Measurements from ENCODE around the gene STEAP1.
"Not testable (repeated sequence)": the region's sequence is repeated elsewhere in the genome, so short reads cannot be mapped to it uniquely, and the experiment has no call there.

STEAP1 gene

DNA sequence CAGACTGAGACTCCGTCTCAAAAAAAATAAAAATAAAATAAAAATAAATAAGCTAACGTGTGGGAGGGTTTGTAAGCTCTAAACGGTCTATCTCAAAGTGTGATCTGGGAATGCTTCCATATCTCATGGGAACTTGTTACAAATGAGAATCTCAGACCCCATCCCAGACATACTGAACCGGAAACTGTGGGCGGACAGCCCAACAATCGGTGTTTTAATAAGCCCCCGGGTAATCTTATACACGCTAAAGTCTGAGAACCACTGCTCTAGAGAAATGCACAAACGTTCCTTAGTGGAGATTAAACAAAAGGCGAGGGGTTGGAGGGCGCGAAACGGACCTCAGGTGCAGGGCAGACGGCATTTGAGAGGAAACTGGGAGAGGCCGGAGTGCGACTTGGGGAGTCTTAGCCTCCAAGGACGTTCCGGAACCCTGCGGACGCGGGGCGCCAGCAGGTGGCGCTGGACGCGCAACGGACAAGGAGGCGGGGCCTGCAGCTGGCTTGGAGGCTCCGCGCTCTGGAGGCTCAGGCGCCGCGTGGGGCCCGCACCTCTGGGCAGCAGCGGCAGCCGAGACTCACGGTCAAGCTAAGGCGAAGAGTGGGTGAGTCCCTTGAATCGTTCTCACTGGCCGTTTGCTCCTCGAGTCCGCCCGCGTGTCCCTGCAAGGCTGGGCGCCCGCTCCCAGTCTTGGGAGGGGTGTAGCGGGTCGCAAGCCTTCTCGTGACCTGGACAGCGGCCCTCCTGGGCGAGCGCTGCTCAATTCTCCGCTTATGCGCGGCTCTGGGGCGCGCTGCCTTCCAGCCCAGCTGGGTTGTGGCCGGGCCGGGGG, at the start of gene STEAP1:
Gene STEAP1 (plus strand): TSS at position 527 of the 829 bp plus-strand sequence. CDS start 5,320 bp downstream, outside the sequence.
- peak; percentile 90 for DNase-seq

GRCh38 chr7:90114972-90115371, 39.3 kb upstream of the STEAP1 start:
- not testable (repeated sequence) for DNase-seq

DNA sequence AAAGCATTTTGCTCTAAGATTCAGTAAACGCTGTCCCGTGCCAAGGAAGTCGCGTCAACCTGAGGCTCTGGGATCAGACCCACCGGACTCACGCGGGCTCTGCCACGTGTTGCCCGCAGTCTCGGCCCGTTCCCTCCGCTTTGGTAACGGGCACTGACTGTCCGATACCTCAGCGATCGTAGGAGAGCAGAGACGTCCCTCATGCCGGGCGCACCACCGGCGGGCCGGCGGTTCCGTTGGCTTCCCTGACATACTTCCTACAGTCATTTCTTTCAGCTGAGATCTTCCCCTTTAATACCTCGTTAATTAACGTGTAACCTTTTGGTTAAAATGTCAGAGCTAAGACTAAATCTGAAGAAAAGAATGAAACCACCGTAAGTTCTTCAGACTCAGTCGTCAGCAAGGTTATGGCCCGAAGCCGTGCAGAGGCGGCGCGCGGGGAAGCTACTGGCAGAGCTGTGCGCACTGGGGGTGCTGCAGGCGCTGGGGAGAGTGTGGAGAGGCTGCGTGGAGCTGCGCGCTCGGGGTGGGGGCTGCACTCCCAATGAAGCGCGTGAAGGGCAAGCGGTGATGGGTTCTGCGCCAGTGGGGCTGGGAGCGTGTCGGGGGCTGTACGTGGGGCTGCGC, 35.6 kb upstream of the STEAP1 start:
- not testable (repeated sequence) for DNase-seq

DNA sequence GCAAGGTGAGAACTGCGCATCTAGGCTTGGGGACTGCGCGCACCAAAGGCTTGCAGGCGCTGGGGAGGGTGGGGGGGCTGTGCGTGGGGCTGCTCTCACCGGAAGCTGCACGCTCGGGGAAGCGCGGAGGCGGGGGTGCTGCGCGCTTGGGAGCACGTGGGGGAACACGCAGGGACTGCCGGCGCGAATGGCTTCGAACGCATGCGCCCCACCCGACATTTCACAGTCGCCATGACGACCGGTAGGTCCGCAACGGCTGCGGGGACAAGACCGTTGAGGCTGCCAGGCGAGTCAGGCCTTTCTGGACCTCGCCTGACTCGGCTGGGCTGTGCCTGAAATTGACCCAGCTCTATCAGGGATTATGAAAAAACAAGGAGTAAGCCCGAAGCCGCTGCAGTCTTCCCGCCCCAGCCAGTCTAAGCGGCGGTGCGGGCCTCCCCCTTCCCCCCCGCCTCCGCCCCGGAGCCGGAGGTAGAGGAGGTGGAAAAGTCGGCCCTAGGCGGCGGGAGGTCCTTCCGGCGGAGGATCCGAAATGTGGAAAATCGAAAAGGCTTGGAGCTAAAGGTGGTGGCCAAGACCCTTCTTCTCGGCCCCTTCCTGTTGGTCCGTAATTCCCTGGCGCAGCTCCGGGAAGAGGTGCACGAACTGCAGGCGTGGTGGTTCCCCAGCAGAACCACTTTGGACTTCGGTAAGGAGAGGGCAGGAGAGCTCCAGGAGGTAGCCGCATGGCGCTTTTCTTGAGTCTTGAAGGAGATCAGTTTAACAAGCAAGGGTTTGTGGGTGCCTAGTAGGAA, 34.9 kb upstream of the STEAP1 start:
- DNase-seq: peak; percentile 38

GRCh38 chr7:90120205-90120604, 34.1 kb upstream of the STEAP1 start:
- not testable (repeated sequence) for DNase-seq

DNA sequence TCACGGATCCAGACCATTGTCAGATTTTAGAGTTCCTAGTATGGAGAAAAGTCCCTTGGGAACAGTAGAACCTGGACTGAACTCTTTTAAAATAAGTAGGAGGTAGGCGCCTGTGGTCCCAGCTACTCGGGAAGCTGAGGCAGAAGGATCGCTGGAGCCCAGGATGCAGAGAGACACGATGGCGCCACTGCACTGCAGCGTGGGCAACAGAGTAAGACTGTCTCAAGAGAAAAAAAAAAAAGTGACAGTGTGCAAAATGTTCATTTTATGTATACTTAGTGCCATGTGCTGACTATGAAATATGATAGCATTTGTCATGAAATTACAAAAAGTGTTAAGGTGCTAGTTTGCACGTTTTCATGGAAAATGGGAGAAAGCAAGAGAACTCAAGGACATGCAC, 22.5 kb upstream of the STEAP1 start:
- DNase-seq: not testable (repeated sequence)

GRCh38 chr7:90147079-90147960, 6.9 kb upstream of the STEAP1 start:
- not testable (repeated sequence) for DNase-seq

GRCh38 chr7:90149428-90149827, 4.8 kb upstream of the STEAP1 start:
- DNase-seq: peak; percentile 14

- DNase-seq: not testable (repeated sequence)
These were observed 2.4 kb upstream of the STEAP1 start for GRCh38 chr7:90151884-90152283.

DNA sequence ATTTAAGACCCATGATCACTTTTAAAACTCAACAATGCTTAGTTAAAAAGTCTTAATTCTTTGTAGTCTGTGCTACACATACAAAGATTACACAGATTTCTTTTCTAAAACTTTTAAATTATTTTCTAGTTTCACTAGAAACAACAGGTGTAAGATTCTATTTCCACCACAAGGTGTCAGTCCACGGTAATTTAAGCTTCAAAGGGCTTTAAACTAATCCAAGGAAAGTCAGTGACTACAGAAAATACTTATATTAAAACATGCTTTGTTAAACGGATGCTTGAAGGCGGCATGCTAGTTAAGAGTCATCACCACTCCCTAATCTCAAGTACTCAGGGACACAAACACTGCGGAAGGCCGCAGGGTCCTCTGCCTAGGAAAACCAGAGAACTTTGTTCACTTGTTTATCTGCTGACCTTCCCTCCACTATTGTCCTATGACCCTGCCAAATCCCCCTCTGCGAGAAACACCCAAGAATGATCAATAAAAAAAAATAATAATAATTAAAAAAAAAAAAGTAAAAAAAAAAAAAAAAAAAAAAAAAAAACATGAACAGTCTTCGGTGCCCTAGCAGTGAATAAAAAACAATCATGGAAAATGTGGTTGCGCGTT, 1.5 kb upstream of the STEAP1 start:
- DNase-seq: peak; percentile 43

DNA sequence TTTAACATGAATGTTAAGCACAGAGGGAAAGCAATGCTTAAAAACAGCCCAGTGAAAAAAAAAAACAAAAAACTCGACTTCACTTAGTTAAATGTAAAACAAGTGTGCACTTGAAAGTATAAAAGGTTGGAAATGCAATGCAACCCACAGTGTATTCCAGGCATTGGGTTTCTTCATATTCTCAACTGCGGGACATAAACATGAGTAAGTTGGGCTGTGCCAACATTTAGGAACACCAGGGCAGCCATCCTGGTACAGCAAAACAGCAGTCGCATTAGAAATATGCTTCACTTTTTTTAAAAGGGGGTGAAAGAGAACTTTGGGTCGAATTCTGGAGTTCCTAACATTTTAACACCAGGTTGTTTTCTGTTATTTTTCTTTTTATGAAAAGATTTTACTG, 937 bp downstream of the STEAP1 start:
- no peak for DNase-seq

DNA sequence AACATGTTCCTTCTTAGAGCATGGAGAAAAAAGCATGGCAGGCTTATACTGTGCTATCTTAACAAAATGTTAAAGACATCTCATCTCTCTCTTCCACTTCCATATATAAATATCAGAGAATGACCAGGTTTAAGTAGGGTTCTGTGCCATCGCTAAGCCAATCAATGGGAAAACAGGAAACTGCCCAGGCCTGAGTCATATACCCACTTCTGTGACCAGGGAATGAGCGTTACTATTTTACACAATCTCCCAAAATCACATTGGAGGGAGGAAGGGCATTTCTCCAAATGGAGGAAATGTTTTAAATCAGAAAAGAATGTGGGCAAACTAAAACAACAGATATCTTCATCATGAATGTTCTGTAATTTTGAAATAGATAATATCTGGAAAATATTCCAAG, 3.1 kb downstream of the STEAP1 start:
- DNase-seq: not testable (repeated sequence)

- DNase-seq: not testable (repeated sequence)
These were observed 3.6 kb downstream of the STEAP1 start for GRCh38 chr7:90157761-90158350.

GRCh38 chr7:90163534-90163933, 9.3 kb downstream of the STEAP1 start:
- no peak for DNase-seq

DNA sequence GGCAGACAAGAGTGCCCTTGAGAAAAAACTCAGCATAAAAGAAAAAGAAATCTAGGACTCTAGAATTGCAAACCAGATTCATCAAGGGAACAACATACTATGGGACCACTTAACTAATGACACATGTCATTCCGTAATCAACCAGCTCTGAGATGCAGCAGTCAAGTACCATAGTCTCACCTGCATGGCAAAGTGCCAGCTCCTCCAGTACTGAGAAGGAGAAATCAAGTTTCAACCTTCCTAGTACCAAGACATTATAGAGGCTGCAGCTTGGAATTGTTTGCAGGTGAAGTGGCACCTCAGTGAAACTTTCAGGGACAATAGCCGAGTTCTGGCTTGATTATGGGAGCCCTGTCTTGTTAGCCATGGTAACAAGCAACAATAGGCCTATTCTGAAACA, 11.5 kb downstream of the STEAP1 start:
- DNase-seq: no peak

DNA sequence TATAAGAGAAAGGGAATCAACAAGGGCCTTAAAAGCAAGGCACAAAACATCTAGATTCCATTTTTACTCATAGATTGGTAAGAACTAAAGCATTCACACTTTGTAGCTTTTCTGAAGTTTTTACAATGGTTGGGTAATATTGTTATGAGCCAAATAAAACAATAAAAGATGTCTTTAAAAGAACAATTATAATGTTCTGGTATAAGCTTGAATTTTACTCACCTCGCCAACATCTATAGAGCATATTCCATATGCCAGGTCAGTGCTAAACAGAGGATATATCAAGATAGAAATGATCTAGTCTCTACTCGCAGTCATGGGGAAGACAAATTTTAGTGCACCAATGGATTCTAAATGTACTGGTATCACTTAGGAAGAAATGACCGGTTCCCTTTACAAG, 11.9 kb downstream of the STEAP1 start:
- no peak for DNase-seq

- DNase-seq: no peak
These were observed 13.1 kb downstream of the STEAP1 start for GRCh38 chr7:90167361-90167760.

- DNase-seq: no peak
These were observed 15.6 kb downstream of the STEAP1 start for GRCh38 chr7:90169891-90170290.

DNA sequence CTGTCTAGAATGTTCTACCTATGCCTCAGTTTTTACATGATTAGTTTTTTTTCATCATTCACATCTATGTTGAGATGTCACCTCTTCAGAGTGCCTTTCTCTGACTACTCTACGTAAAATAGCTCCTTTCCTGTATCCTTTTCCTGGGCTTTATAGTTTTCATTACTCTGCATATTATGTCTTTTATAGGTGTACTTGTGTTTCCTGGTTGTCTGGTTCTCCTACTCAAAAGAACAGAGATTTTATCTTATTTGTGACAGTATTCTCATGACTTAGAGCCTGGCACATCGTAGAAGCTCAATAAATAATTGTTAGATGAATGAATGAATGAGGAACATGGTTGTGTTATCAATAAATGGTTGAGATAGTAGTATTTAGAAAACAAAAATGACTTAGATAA, 17.9 kb downstream of the STEAP1 start:
- DNase-seq: no peak

DNA sequence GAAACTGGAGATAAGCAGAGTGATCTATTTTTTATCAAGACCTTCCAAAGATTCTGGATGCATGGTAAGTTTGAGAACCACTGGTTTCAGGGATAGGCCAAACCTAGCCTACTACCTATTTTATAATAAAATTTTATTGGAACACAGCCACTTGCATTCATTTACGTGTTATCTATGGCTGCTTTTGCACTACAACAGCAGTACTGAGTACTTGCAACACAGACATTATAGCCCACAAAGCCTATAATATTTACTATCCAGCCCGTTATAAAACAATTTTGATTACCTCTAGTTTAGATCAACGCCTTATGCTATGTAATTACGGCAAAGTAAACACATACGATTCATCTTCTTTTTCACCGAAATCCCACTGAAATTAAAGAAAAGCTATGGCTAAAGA, 18.4 kb downstream of the STEAP1 start:
- DNase-seq: no peak

GRCh38 chr7:90173127-90173844, 19.0 kb downstream of the STEAP1 start:
- no peak for DNase-seq

Measured in NCI-H69 (cell line).